GM12878 (cell line): ENCODE results near the gene SHMT2. TPM values are rescaled to one million over a fixed set of nuclear protein-coding genes. Genes with fewer than 3 reads are reported as not detected.

Source experiments
- ATAC-seq: fragments of 200-7000 bp; cut with Tn5 transposase; 3 replicates; pipeline ENCODE4 v1.9.1; 2020; ENCODE audit warnings: mild to moderate bottlenecking, moderate library complexity
- BruUV-seq: library from RNA; stranded (reverse); fragments of 400-500 nt; replicated peaks from 2 replicates; lab custom pipeline; 2021; lab: Mats Ljungman, UMichigan
- CTCF ChIA-PET: fragments of 300-600 bp; sonication (Branson Sonifier 250); formaldehyde crosslinking; extraction: SDS; loops from one replicate; lab custom pipeline; 2021; ENCODE audit warnings: inconsistent platforms; lab: Yijun Ruan, JAX
- POLR2A ChIA-PET: fragments of 350-600 bp; formaldehyde crosslinking; extraction: SDS; loops from one replicate; lab custom pipeline; 2021; ENCODE audit warnings: inconsistent platforms; lab: Charles Lee
- RAD21 ChIA-PET: fragments of 300-600 bp; sonication (Branson Sonifier 250); formaldehyde crosslinking; loops from one replicate; lab custom pipeline; 2023; ENCODE audit warnings: antibody characterized with exemption; ENCODE audit not compliant: unreplicated experiment; lab: Charles Lee
- SMC1A ChIA-PET: fragments of 300-600 bp; sonication (Branson Sonifier 250); formaldehyde crosslinking; loops from one replicate; lab custom pipeline; 2023; ENCODE audit not compliant: unreplicated experiment, uncharacterized antibody; lab: Charles Lee
- DNase-seq: peaks from one replicate; pipeline ENCODE4 v3.0.0-alpha.2; 2011; ENCODE audit warnings: low read depth, low spot score
- FAIRE-seq: peaks from 3 replicates; lab custom pipeline; 2011; peaks lifted over from hg19 to GRCh38; lab: Jason Lieb, UNC
- H2AFZ ChIP-seq: 2 replicates; pipeline ENCODE4 v1.6.0; 2011; ENCODE audit warnings: low read depth, low read length, control low read depth; ENCODE audit not compliant: control insufficient read depth
- H3K27ac ChIP-seq: 2 replicates; pipeline ENCODE4 v1.5.1; 2011; ENCODE audit warnings: control low read depth; ENCODE audit not compliant: control insufficient read depth, insufficient read depth
- H3K27me3 ChIP-seq, 2 experiments: replicated peaks in 1 of 2; 2 replicates each; pipeline versions ENCODE4 v1.6.0 to v1.6.1; 2011; ENCODE audit warnings: low read length in 1 of 2; ENCODE audit not compliant: control insufficient read depth in 2 of 2, insufficient read depth in 2 of 2
- H3K36me3 ChIP-seq, 2 experiments: 2 replicates each; pipeline ENCODE4 v1.5.1; 2011; ENCODE audit warnings: low read length in 1 of 2; ENCODE audit not compliant: control insufficient read depth in 2 of 2, insufficient read depth in 2 of 2
- H3K4me1 ChIP-seq: 2 replicates; pipeline ENCODE4 v1.6.1; 2011; ENCODE audit warnings: mild to moderate bottlenecking, low read length, moderate library complexity, mixed read lengths; ENCODE audit not compliant: control insufficient read depth, insufficient read depth
- H3K4me2 ChIP-seq: 2 replicates; pipeline ENCODE4 v1.6.0; 2011; ENCODE audit warnings: control low read depth; ENCODE audit not compliant: control insufficient read depth, insufficient read depth
- H3K4me3 ChIP-seq: fragments of 200-600 bp; sonication (generic); 2 replicates; pipeline ENCODE4 v1.5.1; 2016
- H3K79me2 ChIP-seq: 2 replicates; pipeline ENCODE4 v1.6.0; 2011; ENCODE audit warnings: low read length; ENCODE audit not compliant: control insufficient read depth, insufficient read depth
- H3K9ac ChIP-seq: 2 replicates; pipeline ENCODE4 v1.8.0; 2011; ENCODE audit warnings: low read length, control low read depth, mixed read lengths; ENCODE audit not compliant: control insufficient read depth, insufficient read depth
- H3K9me3 ChIP-seq: replicated peaks from 3 replicates; pipeline ENCODE4 v1.5.1; 2011; ENCODE audit warnings: mild to moderate bottlenecking, low read length; ENCODE audit not compliant: control insufficient read depth, insufficient read depth
- H4K20me1 ChIP-seq: 2 replicates; pipeline ENCODE4 v1.6.0; 2011; ENCODE audit not compliant: control insufficient read depth, insufficient read depth
- ESRRA ChIP-seq: IDR thresholded peaks from 2 replicates; pipeline ENCODE4 v1.6.1; 2012; ENCODE audit warnings: mild to moderate bottlenecking, low read length, improper control_type of control experiment
- GATAD2B ChIP-seq: fragments of 450-650 bp; conservative IDR thresholded peaks from 2 replicates; pipeline ENCODE4 v1.6.1; 2017; ENCODE audit warnings: low read depth, mild to moderate bottlenecking, moderate library complexity
- JUNB ChIP-seq: IDR thresholded peaks from 2 replicates; pipeline ENCODE4 v1.6.1; 2016; ENCODE audit warnings: antibody characterized with exemption, mild to moderate bottlenecking
- MEF2A ChIP-seq: IDR thresholded peaks from 2 replicates; pipeline ENCODE4 v1.6.1; 2011; ENCODE audit warnings: low read depth, mild to moderate bottlenecking, low read length, moderate library complexity; ENCODE audit not compliant: insufficient read depth
- MTA3 ChIP-seq: IDR thresholded peaks from 2 replicates; pipeline ENCODE4 v1.6.1; 2012; ENCODE audit warnings: low read length, inconsistent platforms, borderline replicate concordance
- NBN ChIP-seq: fragments of 450-650 bp; IDR thresholded peaks from 2 replicates; pipeline ENCODE4 v1.6.1; 2016
- PAX8 ChIP-seq: fragments of 450-650 bp; IDR thresholded peaks from 2 replicates; pipeline ENCODE4 v1.6.1; 2017; ENCODE audit warnings: mild to moderate bottlenecking, moderate library complexity
- POLR2AphosphoS5 ChIP-seq: IDR thresholded peaks from 2 replicates; pipeline ENCODE4 v1.6.1; 2011; ENCODE audit warnings: mild to moderate bottlenecking, low read length, inconsistent platforms
- SKIL ChIP-seq: fragments of 450-650 bp; IDR thresholded peaks from 2 replicates; pipeline ENCODE4 v1.6.1; 2017; ENCODE audit warnings: mild to moderate bottlenecking, low read depth, inconsistent platforms; ENCODE audit not compliant: poor library complexity, severe bottlenecking
- TAF1 ChIP-seq: IDR thresholded peaks from 2 replicates; pipeline ENCODE4 v1.6.1; 2011; ENCODE audit warnings: mild to moderate bottlenecking, low read depth, low read length, borderline replicate concordance
- ZSCAN29 ChIP-seq: fragments of 450-650 bp; IDR thresholded peaks from 2 replicates; pipeline ENCODE4 v1.6.1; 2017; ENCODE audit warnings: mild to moderate bottlenecking, moderate library complexity
- WGBS: methylation state at CpG from one replicate; pipeline ENCODE4 v1.1.6; 2016; ENCODE audit warnings: low lambda C conversion rate; ENCODE audit not compliant: insufficient replicate concordance, insufficient coverage; ENCODE audit errors: missing lambda C conversion rate; 5-methylcytosine and 5-hydroxymethylcytosine counted together
- in situ Hi-C: fragments of 300-500 bp; cut with MboI; formaldehyde crosslinking; loops from 9 replicates; pipeline ENCODE4 v1.14.3; 2018; ENCODE audit warnings: mixed read lengths
- intact Hi-C: fragments of 100-400 bp; cut with micrococcal nuclease; formaldehyde crosslinking; loops from one replicate; pipeline ENCODE4 v1.14.2; 2022; ENCODE audit not compliant: unreplicated experiment
- polyA plus RNA-seq, 11 experiments: library from polyadenylated mRNA; depleted of rRNA in 4 of 11; unstranded in 6 of 11; stranded (reverse) in 5 of 11; fragments of >200 nt; fragmentation: Nextera tagmentation in 4 of 11; fragmentation: Illumina TruSeq in 1 of 11; extraction: Ambion mirVana in 4 of 11; extraction: Trizol in 1 of 11; gene quantifications; 1 replicate in 1 of 11; 2 replicates in 10 of 11; pipeline versions ENCODE4 v1.2.1 to v1.2.3, GENCODE V29; 2011 to 2016; ENCODE audit warnings: inconsistent platforms in 2 of 11, missing spikeins in 2 of 11, low read depth in 1 of 11
- total RNA-seq, 4 experiments: library from RNA; depleted of rRNA in 3 of 4; stranded (reverse); fragments of >200 nt in 3 of 4; fragmentation: Illumina TruSeq in 1 of 4; extraction: Trizol in 1 of 4; gene quantifications; 2 replicates each; pipeline versions ENCODE4 v1.2.1 to v1.2.3, GENCODE V29; 2013 to 2021
- TF ChIP-seq, protein P1 (sequence below): fragments of 450-650 bp; IDR thresholded peaks from 2 replicates; pipeline ENCODE4 v1.6.1; 2014; ENCODE audit warnings: mild to moderate bottlenecking

The SHMT2 gene
- total and polyA plus RNA-seq, 10 of the 15 experiments (the other 5 are each of a cell fraction or from before 2014, with no cell fraction given): 57.0 to 292 (median 186) TPM

DNA sequence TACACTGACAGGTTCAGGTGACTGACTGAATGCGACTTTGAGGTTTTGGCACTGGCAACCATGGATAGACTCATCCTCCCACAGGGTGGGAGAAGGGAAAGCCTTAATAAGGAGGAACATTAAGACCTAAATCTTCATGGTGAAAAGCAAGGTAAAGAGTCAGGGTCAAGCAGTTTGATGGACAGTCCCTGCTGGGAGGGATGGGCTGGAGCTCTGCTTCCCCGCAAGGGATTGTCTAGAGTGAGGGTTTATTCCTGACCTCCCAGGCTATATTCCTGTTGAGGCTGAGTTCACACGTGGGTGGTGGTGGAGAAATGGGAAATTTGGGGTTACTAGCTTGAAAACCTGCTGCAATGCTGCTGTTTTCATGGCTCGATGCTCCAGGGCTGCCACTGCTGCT, 30.9 kb downstream of the SHMT2 start:
- H3K9me3 ChIP-seq: no peaks in the 10 kb centered on the region
- H3K4me2 ChIP-seq: no peak overlapping the region
- no peak for TF ChIP-seq ZSCAN29
- TF ChIP-seq, protein P1, sequence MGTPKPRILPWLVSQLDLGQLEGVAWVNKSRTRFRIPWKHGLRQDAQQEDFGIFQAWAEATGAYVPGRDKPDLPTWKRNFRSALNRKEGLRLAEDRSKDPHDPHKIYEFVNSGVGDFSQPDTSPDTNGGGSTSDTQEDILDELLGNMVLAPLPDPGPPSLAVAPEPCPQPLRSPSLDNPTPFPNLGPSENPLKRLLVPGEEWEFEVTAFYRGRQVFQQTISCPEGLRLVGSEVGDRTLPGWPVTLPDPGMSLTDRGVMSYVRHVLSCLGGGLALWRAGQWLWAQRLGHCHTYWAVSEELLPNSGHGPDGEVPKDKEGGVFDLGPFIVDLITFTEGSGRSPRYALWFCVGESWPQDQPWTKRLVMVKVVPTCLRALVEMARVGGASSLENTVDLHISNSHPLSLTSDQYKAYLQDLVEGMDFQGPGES: no peak
- no peak for TF ChIP-seq TAF1
- TF ChIP-seq ESRRA: no peak
- SMC1A ChIA-PET: interaction anchor here (1.0 to 9.5 kb wide), 3 partner anchors 189 to 198 kb away, joined by 4 to 134 read pairs (median 11); partner anchors contain the start of gene INHBE
- DNase-seq: no peak
- no peak for ATAC-seq
- in situ Hi-C loops (loop anchor here (5.0 kb wide), 1 partner anchor 197 kb away; the partner anchor contains the start of genes GLI1 and INHBE), intact Hi-C loops (no loop called here)
- H3K4me1 ChIP-seq: no peaks in the 10 kb centered on the region
- WGBS: 89% methylated on average over 4 of the region's 4 CpGs
- BruUV-seq: no TSS peak
- no peaks in the 10 kb centered on the region for H3K79me2 ChIP-seq
- no peak overlapping the region for H3K4me3 ChIP-seq
- H3K27ac ChIP-seq: no peak overlapping the region
- POLR2A ChIA-PET: interaction anchor here (0.6 kb wide), 1 partner anchor 239 kb away, joined by 4 read pairs; no protein-coding TSS in a partner anchor
- H3K27me3 ChIP-seq: no peaks in the 10 kb centered on the region
- no peak for FAIRE-seq
- RAD21 ChIA-PET: interaction anchor here (2.9 kb wide), 1 partner anchor 192 kb away, joined by 20 read pairs; no protein-coding TSS in a partner anchor
- CTCF ChIA-PET: interaction anchor here (0.9 to 9.4 kb wide), 5 partner anchors 17 to 194 kb away, joined by 3 to 210 read pairs (median 15); partner anchors contain the start of gene INHBE
- no peak overlapping the region for H2AFZ ChIP-seq
- no peaks in the 10 kb centered on the region for H4K20me1 ChIP-seq
- peaks cover 0 to 7% of the 10 kb centered on the region in 2 experiments; a peak in 3 of 4 replicates for H3K36me3 ChIP-seq
- H3K9ac ChIP-seq: no peak overlapping the region

- no TSS peak for BruUV-seq
- ChIA-PET RAD21 (interaction anchor here (0.6 to 2.9 kb wide), 5 partner anchors 27 to 199 kb away, joined by 3 to 20 read pairs (median 4); no protein-coding TSS in a partner anchor), POLR2A (interaction anchor here (0.6 to 0.8 kb wide), 3 partner anchors 13 to 196 kb away, joined by 4 to 9 read pairs (median 8); no protein-coding TSS in a partner anchor), CTCF (interaction anchor here (0.6 to 9.4 kb wide), 12 partner anchors 9 to 197 kb away, joined by 3 to 210 read pairs (median 6); partner anchors contain the start of genes INHBE, NXPH4 and STAC3), SMC1A (interaction anchor here (0.8 to 9.5 kb wide), 6 partner anchors 11 to 199 kb away, joined by 3 to 134 read pairs (median 3); partner anchors contain the start of genes INHBE and STAC3)
- Histone ChIP-seq H4K20me1 (no peaks in the 10 kb centered on the region), H3K79me2 (no peaks in the 10 kb centered on the region), H3K4me1 (no peaks in the 10 kb centered on the region), H3K9me3 (no peaks in the 10 kb centered on the region), H2AFZ (no peak overlapping the region), H3K36me3 (peaks cover 0 to 7% of the 10 kb centered on the region in 2 experiments; a peak in 2 of 4 replicates), H3K9ac (no peak overlapping the region), H3K4me3 (no peak overlapping the region), H3K27me3 (no peaks in the 10 kb centered on the region), H3K4me2 (no peak overlapping the region), H3K27ac (no peak overlapping the region)
- no peak for DNase-seq
- WGBS: 56% methylated on average over 2 of the region's 2 CpGs
- ATAC-seq: no peak
- intact Hi-C loops (no loop called here), in situ Hi-C loops (loop anchor here (5.0 kb wide), 1 partner anchor 196 kb away; the partner anchor contains the start of genes GLI1 and INHBE)
- no peak for FAIRE-seq
- TF ChIP-seq GATAD2B: no peak
- no peak for TF ChIP-seq SKIL
- TF ChIP-seq MEF2A: no peak
- no peak for TF ChIP-seq PAX8
- TF ChIP-seq JUNB: no peak
- TF ChIP-seq POLR2AphosphoS5: no peak
- TF ChIP-seq MTA3: no peak
- no peak for TF ChIP-seq NBN
Measured at GRCh38 chr12:57261428-57261865, 31.9 kb downstream of the SHMT2 start.
